Smooth muscle cell (in vitro differentiated cells): ENCODE measurements around the gene CPHXL. TPM values are rescaled to one million over a fixed set of nuclear protein-coding genes. Genes with fewer than 3 reads are reported as not detected.

Source experiments
- DNase-seq: peaks from one replicate; lab custom pipeline; 2025; ENCODE audit not compliant: unreplicated experiment; lab: John Stamatoyannopoulos, UW
- H2AFZ ChIP-seq: fragments of 200-600 bp; sonication (generic); 2 replicates; pipeline ENCODE4 v1.6.0; 2016; ENCODE audit warnings: antibody characterized with exemption, low read depth, mild to moderate bottlenecking
- H3F3A ChIP-seq: fragments of 200-600 bp; sonication (generic); 2 replicates; pipeline ENCODE4 v1.6.0; 2017; ENCODE audit warnings: antibody characterized with exemption, low read depth
- H3K27ac ChIP-seq: fragments of 200-600 bp; sonication (generic); 2 replicates; pipeline ENCODE4 v1.5.1; 2016; ENCODE audit warnings: low read depth, mild to moderate bottlenecking
- H3K27me3 ChIP-seq: fragments of 200-600 bp; sonication (generic); 2 replicates; pipeline ENCODE4 v1.6.1; 2016; ENCODE audit warnings: low read depth, mild to moderate bottlenecking
- H3K36me3 ChIP-seq: fragments of 200-600 bp; sonication (generic); 2 replicates; pipeline ENCODE4 v1.5.1; 2016; ENCODE audit warnings: low read depth
- H3K4me1 ChIP-seq: fragments of 200-600 bp; sonication (generic); 2 replicates; pipeline ENCODE4 v1.5.1; 2016; ENCODE audit warnings: low read depth
- H3K4me2 ChIP-seq: fragments of 200-600 bp; sonication (generic); 2 replicates; pipeline ENCODE4 v1.6.0; 2016; ENCODE audit warnings: mild to moderate bottlenecking
- H3K4me3 ChIP-seq: fragments of 200-600 bp; sonication (generic); 2 replicates; pipeline ENCODE4 v1.5.1; 2016; ENCODE audit warnings: mild to moderate bottlenecking
- H3K79me2 ChIP-seq: fragments of 200-600 bp; sonication (generic); 2 replicates; pipeline ENCODE4 v1.6.0; 2016; ENCODE audit warnings: low read depth, mild to moderate bottlenecking
- H3K9ac ChIP-seq: fragments of 200-600 bp; sonication (generic); 2 replicates; pipeline ENCODE4 v1.6.0; 2016; ENCODE audit warnings: low read depth
- H3K9me3 ChIP-seq: fragments of 200-600 bp; sonication (generic); replicated peaks from 2 replicates; pipeline ENCODE4 v1.5.1; 2016; ENCODE audit warnings: low read depth
- H4K20me1 ChIP-seq: fragments of 200-600 bp; sonication (generic); 2 replicates; pipeline ENCODE4 v1.6.0; 2016; ENCODE audit warnings: low read depth
- CTCF ChIP-seq: fragments of 200-600 bp; sonication (generic); IDR thresholded peaks from 2 replicates; pipeline ENCODE4 v1.5.1; 2017; ENCODE audit warnings: borderline replicate concordance, mild to moderate bottlenecking, antibody characterized with exemption; ENCODE audit not compliant: insufficient read depth, poor library complexity, severe bottlenecking
- WGBS: methylation state at CpG from one replicate; pipeline ENCODE4 v1.1.7; 2016; ENCODE audit warnings: low lambda C conversion rate; 5-methylcytosine and 5-hydroxymethylcytosine counted together
- polyA plus RNA-seq: library from polyadenylated mRNA; unstranded; fragments of >200 nt; fragmentation: Nextera tagmentation; extraction: Ambion mirVana; gene quantifications from 2 replicates; pipeline ENCODE4 v1.2.1, GENCODE V29; 2016
- total RNA-seq: library from RNA; depleted of rRNA; stranded (reverse); fragments of >200 nt; gene quantifications from 2 replicates; pipeline ENCODE4 v1.2.3, GENCODE V29; 2014

CPHXL gene
- total and polyA plus RNA-seq, 2 experiments from 2014 or later: not detected

- no peaks in the 10 kb centered on the region for H3K27me3 ChIP-seq
- no peaks in the 10 kb centered on the region for H3K36me3 ChIP-seq
- H3K27ac ChIP-seq: no peak overlapping the region
- WGBS: 54% methylated on average over 3 of the region's 3 CpGs
- H3K9ac ChIP-seq: no peak overlapping the region
- H3F3A ChIP-seq: no peaks in the 10 kb centered on the region
- H2AFZ ChIP-seq: no peak overlapping the region
- H3K79me2 ChIP-seq: no peaks in the 10 kb centered on the region
- H3K4me3 ChIP-seq: no peak overlapping the region
- DNase-seq: no peak
- no peaks in the 10 kb centered on the region for H4K20me1 ChIP-seq
- no peak overlapping the region for H3K4me2 ChIP-seq
- H3K4me1 ChIP-seq: no peaks in the 10 kb centered on the region
- peaks cover 13% of the 10 kb centered on the region for H3K9me3 ChIP-seq
- TF ChIP-seq CTCF: no peak
These were observed 20.1 kb upstream of the CPHXL start for GRCh38 chr16:75746359-75746758.

GRCh38 chr16:75745823-75746222, 19.5 kb upstream of the CPHXL start:
- no peaks in the 10 kb centered on the region for H3F3A ChIP-seq
- TF ChIP-seq CTCF: no peak
- H3K9me3 ChIP-seq: peaks cover 13% of the 10 kb centered on the region
- H2AFZ ChIP-seq: no peak overlapping the region
- H4K20me1 ChIP-seq: no peaks in the 10 kb centered on the region
- no peak for DNase-seq
- H3K27ac ChIP-seq: no peak overlapping the region
- H3K4me3 ChIP-seq: no peak overlapping the region
- no peaks in the 10 kb centered on the region for H3K27me3 ChIP-seq
- no peak overlapping the region for H3K4me2 ChIP-seq
- H3K36me3 ChIP-seq: no peaks in the 10 kb centered on the region
- no peaks in the 10 kb centered on the region for H3K4me1 ChIP-seq
- no peak overlapping the region for H3K9ac ChIP-seq
- H3K79me2 ChIP-seq: no peaks in the 10 kb centered on the region
- 35% methylated on average over 1 of the region's 1 CpG for WGBS

- Histone ChIP-seq H3K9ac (no peak overlapping the region), H3K27ac (no peak overlapping the region), H3K4me1 (no peaks in the 10 kb centered on the region), H3F3A (no peaks in the 10 kb centered on the region), H4K20me1 (no peaks in the 10 kb centered on the region), H2AFZ (no peak overlapping the region), H3K4me2 (no peak overlapping the region), H3K79me2 (no peaks in the 10 kb centered on the region), H3K9me3 (peaks cover 13% of the 10 kb centered on the region), H3K36me3 (no peaks in the 10 kb centered on the region), H3K27me3 (no peaks in the 10 kb centered on the region), H3K4me3 (no peak overlapping the region)
- TF ChIP-seq CTCF: no peak
- WGBS: 73% methylated on average over 1 of the region's 1 CpG
- no peak for DNase-seq
These were observed 19.0 kb upstream of the CPHXL start for GRCh38 chr16:75745242-75745641.

- no peak for TF ChIP-seq CTCF
- WGBS: 5% methylated on average over 1 of the region's 1 CpG
- no peak overlapping the region for H3K9ac ChIP-seq
These were observed 16.2 kb upstream of the CPHXL start for GRCh38 chr16:75742424-75743047.

More at GRCh38 chr16:75742424-75743047, 16.2 kb upstream of the CPHXL start:
- DNase-seq: no peak
- Histone ChIP-seq H3K79me2 (no peaks in the 10 kb centered on the region), H2AFZ (no peak overlapping the region), H3K9me3 (peaks cover 13% of the 10 kb centered on the region), H3K4me2 (no peak overlapping the region), H3K4me1 (no peaks in the 10 kb centered on the region), H3K4me3 (no peak overlapping the region), H3K27ac (no peak overlapping the region), H3K36me3 (no peaks in the 10 kb centered on the region), H3F3A (no peaks in the 10 kb centered on the region), H3K27me3 (no peaks in the 10 kb centered on the region), H4K20me1 (no peaks in the 10 kb centered on the region)
